Endometrial microvascular endothelial cells (primary cell): ENCODE results near the gene LETM1. TPM values are rescaled to one million over a fixed set of nuclear protein-coding genes. Genes with fewer than 3 reads are reported as not detected.
"Not testable (repeated sequence)": the region's sequence is repeated elsewhere in the genome, so short reads cannot be mapped to it uniquely, and the experiment has no call there.

Source experiments
- in situ Hi-C: cut with HindIII; loops from 2 replicates; pipeline ENCODE4 v1.10.0; 2017; ENCODE audit warnings: low sequenced_read_pairs, low pct_unique_long_range_greater_than_20kb; ENCODE audit errors: inconsistent ontology term
- total RNA-seq: library from RNA; depleted of rRNA; stranded (reverse); fragments of >200 nt; gene quantifications from one replicate; pipeline ENCODE4 v1.2.3, GENCODE V29; 2015; ENCODE audit errors: inconsistent ontology term

The LETM1 gene
- total RNA-seq, 1 donor from 2014 or later = 53.4 TPM

DNA sequence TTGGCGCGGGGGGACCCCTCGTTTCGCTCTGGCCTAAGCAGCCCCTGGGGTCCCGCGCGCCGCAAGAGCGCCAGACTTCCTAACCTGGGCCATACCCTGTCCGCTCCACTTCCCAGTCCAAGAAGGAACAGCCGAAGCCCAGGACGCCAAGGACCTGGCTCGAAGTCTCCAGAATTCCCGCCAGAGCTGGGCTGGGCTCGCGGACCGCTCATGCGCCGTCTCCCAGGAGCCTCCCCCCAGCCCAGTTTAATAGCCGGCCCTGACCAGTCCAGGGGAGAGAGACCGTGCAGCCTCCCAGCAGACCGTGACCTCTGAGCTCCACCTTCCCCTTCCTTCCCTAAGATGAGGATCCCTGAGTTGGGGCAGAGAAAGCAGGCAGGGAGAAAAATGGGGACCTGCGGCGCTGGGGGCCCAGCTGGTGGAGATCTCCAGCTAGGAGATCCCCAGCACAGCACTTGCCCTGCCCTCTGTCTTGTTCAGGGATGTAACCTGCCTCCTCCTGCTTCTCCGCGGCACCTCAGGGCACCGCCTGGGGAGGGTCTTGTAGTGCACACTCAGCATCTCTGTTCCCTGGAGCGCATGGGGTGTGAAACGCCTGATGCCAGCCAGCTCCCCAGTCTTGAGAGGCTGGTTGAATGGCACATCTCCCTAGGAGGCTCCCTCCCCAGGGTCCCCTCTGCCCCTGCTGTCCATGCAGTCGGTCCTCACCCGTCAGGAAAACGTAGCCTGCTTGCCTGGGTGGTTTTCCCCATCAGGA is 1.2 kb upstream of the LETM1 start:
- in situ Hi-C loops = no loop called here

DNA sequence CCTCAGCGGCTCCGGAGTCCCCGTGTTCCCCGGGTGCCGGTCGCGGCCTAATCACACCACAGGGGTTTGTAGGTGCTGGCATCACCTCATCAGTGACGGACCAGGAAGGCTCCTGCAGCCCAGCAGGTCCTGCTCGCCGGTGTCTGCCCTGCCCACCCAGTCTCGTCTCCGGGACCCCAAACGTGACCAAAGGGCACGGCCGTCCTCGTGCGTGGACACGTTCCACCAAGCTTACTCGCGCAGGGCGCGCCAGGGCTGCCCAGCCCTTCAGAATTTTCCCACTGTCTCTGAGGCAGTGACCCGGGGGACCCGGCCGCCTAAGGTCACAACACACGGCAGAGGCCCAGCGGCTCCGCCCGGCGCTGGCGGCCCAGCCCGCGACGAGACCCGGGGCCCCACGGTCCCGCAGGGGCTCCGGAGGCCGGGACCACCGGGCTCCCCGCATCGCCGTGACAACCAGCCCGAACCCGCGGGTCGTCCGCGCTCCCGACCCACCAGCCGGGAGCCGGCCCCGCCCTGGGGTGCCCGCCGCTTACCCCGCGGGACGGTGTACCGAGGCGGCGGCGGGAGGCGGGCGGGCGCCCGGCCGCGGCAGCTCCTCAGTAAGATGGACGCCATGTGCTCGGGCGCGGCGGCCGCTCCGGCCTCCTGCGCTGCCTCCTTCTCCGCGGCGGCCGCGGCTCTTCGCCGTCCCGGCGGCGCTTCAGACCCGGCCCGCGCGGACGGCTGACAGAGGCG is 454 bp downstream of the LETM1 start:
- in situ Hi-C loops = no loop called here

DNA sequence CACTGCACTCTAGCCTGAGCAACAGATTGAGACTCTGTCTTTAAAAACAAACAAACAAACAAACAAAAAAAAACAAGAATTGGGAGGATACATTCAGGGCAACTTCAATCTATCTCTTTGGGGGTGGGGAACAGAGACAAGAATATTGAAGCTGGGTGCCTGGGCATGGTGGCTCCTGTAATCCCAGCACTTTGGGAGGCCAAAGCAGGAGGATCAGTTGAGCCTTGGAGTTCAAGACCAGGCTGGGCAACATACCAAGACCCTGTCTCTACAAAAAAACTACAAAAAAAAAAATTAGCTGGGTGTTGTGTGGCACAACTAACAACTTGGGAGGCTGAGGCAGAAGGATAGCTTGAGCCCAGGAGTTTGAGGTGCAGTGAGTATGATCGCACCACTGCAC is 1.2 kb downstream of the LETM1 start:
- in situ Hi-C loops = no loop called here

DNA sequence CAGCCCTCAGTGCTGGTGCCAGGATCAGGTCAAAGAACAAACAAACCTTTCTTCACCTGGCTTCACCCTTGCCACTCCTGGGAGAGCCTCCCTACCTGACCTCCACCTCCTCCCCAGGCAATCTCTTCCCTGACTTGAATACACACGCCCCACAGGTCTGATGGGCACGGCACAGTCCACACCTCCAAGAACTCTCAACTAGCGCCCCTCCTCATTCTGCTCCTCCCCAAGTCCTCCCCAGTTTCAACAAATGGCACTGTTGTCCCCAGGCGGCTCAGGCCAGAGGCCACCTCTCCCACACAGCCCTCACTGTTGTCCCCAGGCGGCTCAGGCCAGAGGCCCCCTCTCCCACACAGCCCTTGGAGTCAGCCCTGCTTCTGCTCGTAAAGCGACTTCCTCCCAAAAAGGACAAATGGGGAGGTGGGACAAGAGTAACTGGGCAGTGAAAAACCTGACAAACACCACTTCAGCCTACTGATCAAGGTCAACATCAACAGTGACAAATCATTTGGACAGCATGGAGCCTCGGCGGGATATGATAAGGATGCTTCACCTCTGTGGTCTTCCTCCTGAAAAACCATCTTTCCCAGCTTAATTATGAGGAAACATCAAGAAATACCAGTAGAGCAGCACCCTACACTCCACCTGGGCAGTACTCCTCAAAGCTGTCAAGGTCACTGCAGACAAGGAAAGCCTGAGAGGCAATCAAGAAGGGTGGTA is 2.9 kb downstream of the LETM1 start:
- in situ Hi-C loops = no loop called here

- in situ Hi-C loops = no loop called here
These were observed 4.2 kb downstream of the LETM1 start for GRCh38 chr4:1851575-1852410.

GRCh38 chr4:1851160-1851559 is 4.8 kb downstream of the LETM1 start:
- in situ Hi-C loops = no loop called here

- in situ Hi-C loops = no loop called here
These were observed 5.7 kb downstream of the LETM1 start for GRCh38 chr4:1850276-1850675.

DNA sequence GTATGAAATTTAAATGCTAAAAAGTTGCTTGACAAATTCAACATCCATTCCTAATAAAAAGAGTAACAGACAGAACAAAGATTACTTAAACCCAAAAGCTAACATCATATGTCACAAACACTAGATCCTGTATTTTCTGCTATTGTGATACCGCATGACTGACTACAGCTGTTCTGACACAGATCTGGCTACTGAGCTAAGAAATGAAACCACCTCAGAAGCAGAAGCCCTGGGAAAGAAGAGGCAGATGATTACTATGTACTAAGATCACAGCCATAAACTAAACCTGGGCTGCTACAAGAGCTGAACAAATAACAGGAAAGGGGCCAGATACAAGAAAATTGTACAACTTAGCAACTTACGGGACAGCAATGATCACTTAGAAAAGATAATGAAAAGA is 9.4 kb downstream of the LETM1 start:
- in situ Hi-C loops = no loop called here

GRCh38 chr4:1844618-1845017 is 11.3 kb downstream of the LETM1 start:
- in situ Hi-C loops = not testable (repeated sequence)

DNA sequence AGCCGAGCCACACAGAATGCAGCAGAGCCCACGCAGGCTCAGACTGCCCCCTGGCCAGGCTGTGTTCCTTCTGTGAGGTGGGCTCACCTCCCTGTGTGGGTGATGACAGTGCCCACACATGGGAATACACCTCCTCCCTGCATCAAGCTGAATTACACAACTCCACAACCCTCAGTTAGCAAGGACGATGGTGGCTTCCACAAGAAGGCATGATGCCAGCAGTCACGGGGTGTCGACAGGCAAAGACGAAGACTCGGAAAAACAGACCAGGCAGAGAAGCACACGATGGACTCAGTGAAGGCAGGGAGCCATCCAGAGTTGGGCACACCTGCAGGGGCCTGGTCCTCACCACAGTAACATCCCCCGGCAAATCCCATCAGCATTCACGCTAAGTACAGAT is 12.1 kb downstream of the LETM1 start:
- in situ Hi-C loops = no loop called here

DNA sequence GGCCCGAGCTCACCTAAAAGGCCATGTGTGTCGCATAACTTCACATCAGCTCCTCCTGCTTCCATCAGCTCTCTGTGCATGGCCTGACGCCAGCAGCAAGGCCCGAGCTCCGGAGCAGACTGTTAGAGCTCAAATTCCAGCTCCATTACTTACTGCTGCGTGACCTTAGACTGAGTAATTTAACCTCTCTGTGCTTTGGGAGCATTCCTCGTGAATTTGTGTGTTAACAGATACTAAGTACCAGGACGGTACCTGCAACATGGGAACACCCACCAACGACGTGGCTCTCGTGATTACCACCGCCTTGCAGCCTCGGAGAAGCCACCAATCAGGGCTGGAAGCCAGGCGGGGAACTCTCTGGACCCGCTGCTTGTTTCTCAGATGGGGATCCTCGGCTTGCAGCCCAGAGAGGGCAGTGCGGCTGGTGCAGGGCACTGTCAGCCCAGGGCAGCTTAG is 12.9 kb downstream of the LETM1 start:
- in situ Hi-C loops = no loop called here

- in situ Hi-C loops = no loop called here
These were observed 13.5 kb downstream of the LETM1 start for GRCh38 chr4:1842339-1842895.

DNA sequence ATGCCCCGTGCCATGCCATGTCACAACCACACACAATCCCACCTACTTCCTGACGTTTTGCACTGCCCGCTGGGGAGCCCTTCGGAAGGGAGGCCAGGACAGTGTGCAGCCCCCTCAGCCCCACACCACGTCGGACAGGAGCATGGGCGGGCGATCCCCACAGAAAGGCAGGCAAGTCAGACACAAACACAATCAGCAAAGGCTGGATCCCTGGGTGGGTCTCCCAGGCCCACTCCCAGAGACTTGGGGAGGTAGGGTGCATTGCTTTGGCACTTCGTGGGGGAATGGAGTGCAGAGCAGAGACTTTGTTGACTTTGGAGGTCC is 14.1 kb downstream of the LETM1 start:
- in situ Hi-C loops = no loop called here

GRCh38 chr4:1841201-1841886 is 14.6 kb downstream of the LETM1 start:
- in situ Hi-C loops = no loop called here

DNA sequence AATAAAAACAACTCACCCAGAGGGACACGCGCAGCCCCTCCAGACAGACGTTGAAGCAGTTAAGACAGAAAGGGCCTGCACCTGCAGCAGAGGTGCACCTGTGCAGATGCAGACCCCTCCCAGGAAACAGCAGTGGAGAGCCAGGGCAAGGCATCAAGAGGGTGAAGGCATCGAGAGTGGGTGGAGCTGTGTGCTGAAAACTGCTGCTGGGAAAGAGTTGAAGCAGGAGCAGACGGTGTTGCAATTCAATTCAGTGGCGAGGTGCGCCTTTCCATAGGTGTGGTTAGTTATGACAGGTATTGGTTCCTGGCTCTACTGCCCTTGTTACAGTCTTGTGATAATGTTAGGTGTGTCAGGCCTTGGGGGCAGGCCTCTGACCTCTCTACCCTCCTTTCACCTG is 16.7 kb downstream of the LETM1 start:
- in situ Hi-C loops = no loop called here

DNA sequence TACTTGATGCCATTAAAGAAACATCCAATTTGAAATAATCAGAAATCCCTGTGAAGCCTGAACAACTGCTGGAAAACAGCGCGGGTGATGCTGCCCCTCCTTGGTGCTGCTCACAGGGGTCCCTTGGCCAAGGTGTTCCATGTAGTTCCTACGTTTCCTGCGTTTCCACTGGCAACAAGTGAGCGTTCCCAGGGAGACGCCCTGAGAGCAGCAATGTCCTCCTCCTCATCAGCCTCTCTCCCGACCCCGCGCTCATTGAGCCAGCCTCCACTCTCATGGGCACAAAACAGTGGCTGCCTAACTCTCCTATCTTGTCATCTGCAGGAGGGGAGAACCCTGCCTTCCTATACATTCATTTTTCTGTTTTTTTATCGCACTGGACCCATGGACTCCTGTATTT is 18.9 kb downstream of the LETM1 start:
- in situ Hi-C loops = no loop called here

- in situ Hi-C loops = no loop called here
These were observed 19.3 kb downstream of the LETM1 start for GRCh38 chr4:1836650-1837049.

- in situ Hi-C loops = not testable (repeated sequence)
These were observed 20.1 kb downstream of the LETM1 start for GRCh38 chr4:1835836-1836235.
